ENCODE results near the gene TADA2B. TPM values are rescaled to one million over a fixed set of nuclear protein-coding genes. Genes with fewer than 3 reads are reported as not detected.
A peak's percentile ranks its signal among the peaks of the same experiment; 100 is the strongest.

Gene TADA2B
- polyA plus RNA-seq, 2 of the 4 experiments (the other 2 are of a cell fraction): 6.7 to 10.8 TPM

DNA sequence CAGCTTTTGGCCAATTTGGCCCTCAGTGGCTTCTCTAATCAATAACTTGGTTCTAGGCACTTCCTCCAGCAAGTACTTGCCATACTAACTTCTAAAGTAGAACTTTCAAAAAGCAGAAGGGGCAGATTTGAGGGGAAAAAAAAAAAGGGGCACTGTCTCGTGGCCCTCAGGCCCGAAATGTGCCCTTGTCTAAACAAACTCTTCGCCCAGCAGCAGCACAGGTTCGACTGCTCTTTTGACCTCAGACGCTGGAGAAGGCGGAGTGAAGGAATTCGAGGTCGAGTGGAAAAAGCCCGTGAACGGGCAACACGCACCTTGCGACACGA lies 23.9 kb downstream of the TADA2B start:
- ChIA-PET CTCF (interaction anchor here (0.7 to 6.3 kb wide), 6 partner anchors 10 to 584 kb away, joined by 3 to 39 read pairs (median 6); partner anchors contain the start of gene TADA2B), POLR2A (interaction anchor here (0.6 to 2.3 kb wide), 9 partner anchors 8 to 158 kb away, joined by 3 to 19 read pairs (median 6); partner anchors contain the start of genes TADA2B and TBC1D14)
- H3K4me3 ChIP-seq: peak overlapping the region; percentile 83
- no peak for FAIRE-seq
- ATAC-seq: no peak
- TF ChIP-seq RCOR1 (IDR thresholded peaks at IDR 0.05; ENCODE audit: low read depth, low read length) (no peak), HES2 (IDR thresholded peaks at IDR 0.05) (no peak), CHD2 (IDR thresholded peaks at IDR 0.05; ENCODE audit: low read length, partially characterized antibody) (no peak), FOSB (CRISPR knock-in tag; IDR thresholded peaks at IDR 0.05) (no peak), SMC3 (IDR thresholded peaks at IDR 0.05) (no peak)
- TF ChIP-seq, protein P1, sequence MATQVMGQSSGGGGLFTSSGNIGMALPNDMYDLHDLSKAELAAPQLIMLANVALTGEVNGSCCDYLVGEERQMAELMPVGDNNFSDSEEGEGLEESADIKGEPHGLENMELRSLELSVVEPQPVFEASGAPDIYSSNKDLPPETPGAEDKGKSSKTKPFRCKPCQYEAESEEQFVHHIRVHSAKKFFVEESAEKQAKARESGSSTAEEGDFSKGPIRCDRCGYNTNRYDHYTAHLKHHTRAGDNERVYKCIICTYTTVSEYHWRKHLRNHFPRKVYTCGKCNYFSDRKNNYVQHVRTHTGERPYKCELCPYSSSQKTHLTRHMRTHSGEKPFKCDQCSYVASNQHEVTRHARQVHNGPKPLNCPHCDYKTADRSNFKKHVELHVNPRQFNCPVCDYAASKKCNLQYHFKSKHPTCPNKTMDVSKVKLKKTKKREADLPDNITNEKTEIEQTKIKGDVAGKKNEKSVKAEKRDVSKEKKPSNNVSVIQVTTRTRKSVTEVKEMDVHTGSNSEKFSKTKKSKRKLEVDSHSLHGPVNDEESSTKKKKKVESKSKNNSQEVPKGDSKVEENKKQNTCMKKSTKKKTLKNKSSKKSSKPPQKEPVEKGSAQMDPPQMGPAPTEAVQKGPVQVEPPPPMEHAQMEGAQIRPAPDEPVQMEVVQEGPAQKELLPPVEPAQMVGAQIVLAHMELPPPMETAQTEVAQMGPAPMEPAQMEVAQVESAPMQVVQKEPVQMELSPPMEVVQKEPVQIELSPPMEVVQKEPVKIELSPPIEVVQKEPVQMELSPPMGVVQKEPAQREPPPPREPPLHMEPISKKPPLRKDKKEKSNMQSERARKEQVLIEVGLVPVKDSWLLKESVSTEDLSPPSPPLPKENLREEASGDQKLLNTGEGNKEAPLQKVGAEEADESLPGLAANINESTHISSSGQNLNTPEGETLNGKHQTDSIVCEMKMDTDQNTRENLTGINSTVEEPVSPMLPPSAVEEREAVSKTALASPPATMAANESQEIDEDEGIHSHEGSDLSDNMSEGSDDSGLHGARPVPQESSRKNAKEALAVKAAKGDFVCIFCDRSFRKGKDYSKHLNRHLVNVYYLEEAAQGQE (IDR thresholded peaks at IDR 0.05): no peak
- peak overlapping the region; percentile 86 to 97 for H3K27ac ChIP-seq
- H3K9me3 ChIP-seq: no peaks in the 10 kb centered on the region
- peak overlapping the region; percentile 90 for H3K4me2 ChIP-seq
- DNase-seq (ENCODE audit: low read depth in 1 of 2, low spot score in 1 of 2): no peak
- under 1% methylated on average over 12 of the region's 13 CpGs for WGBS (ENCODE audit: missing lambda C conversion rate)
- H3K4me1 ChIP-seq: peaks cover 19% of the 10 kb centered on the region; the same call in 2 of the 3 replicates

GRCh38 chr4:7067452-7068278 lies 24.5 kb downstream of the TADA2B start, which contains the start of gene GRPEL1:
GRPEL1 (minus strand) TSS chr4:7068064; CDS start chr4:7068032, 32 bp downstream.
- ChIA-PET CTCF (interaction anchor here (0.9 to 6.3 kb wide), 9 partner anchors 10 to 397 kb away, joined by 3 to 69 read pairs (median 4); no protein-coding TSS in a partner anchor), POLR2A (interaction anchor here (0.6 to 2.3 kb wide), 13 partner anchors 9 to 159 kb away, joined by 3 to 19 read pairs (median 6); partner anchors contain the start of genes TADA2B and TBC1D14)
- FAIRE-seq (peak; percentile 74), ATAC-seq (peak; percentile 94 to 97), DNase-seq (ENCODE audit: low read depth in 1 of 2, low spot score in 1 of 2) (peak; percentile 83 to 98)
- Histone ChIP-seq H3K4me2 (peak within 1 kb of the TSS; percentile 90), H3K27ac (peak within 1 kb of the TSS; percentile 86 to 97), H3K4me3 (peak within 1 kb of the TSS; percentile 83), H3K4me1 (peaks cover 19% of the 10 kb centered on the region; the same call in 2 of the 3 replicates), H3K9me3 (no peaks in the 10 kb centered on the region)
- WGBS (ENCODE audit: missing lambda C conversion rate): under 1% methylated on average over 33 of the region's 81 CpGs
- TF ChIP-seq BHLHE40 (IDR thresholded peaks at IDR 0.05; ENCODE audit: low read depth, low read length): no peak
- peak; percentile 67 for TF ChIP-seq KDM5A (IDR thresholded peaks at IDR 0.05)
- no peak for TF ChIP-seq NFE2L2 (conservative IDR thresholded peaks at IDR 0.05; ENCODE audit: low read length)
- TF ChIP-seq JUN (IDR thresholded peaks at IDR 0.05): peak; percentile 16 to 63; a peak in 2 of 5 replicates
- TF ChIP-seq, protein P2, sequence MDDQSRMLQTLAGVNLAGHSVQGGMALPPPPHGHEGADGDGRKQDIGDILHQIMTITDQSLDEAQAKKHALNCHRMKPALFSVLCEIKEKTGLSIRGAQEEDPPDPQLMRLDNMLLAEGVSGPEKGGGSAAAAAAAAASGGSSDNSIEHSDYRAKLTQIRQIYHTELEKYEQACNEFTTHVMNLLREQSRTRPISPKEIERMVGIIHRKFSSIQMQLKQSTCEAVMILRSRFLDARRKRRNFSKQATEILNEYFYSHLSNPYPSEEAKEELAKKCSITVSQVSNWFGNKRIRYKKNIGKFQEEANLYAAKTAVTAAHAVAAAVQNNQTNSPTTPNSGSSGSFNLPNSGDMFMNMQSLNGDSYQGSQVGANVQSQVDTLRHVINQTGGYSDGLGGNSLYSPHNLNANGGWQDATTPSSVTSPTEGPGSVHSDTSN (IDR thresholded peaks at IDR 0.05): peak; percentile 94
- no peak for TF ChIP-seq RFX5 (IDR thresholded peaks at IDR 0.05)
- TF ChIP-seq ZFP36 (IDR thresholded peaks at IDR 0.05; ENCODE audit: borderline replicate concordance, partially characterized antibody): no peak
- no peak for TF ChIP-seq POLR2AphosphoS2 (conservative IDR thresholded peaks at IDR 0.05; ENCODE audit: low read length)
- TF ChIP-seq FOSL2 (IDR thresholded peaks at IDR 0.05): no peak
- no peak for TF ChIP-seq FOSL2 (CRISPR knock-in tag; IDR thresholded peaks at IDR 0.05)
- TF ChIP-seq ZC3H11A (IDR thresholded peaks at IDR 0.05): no peak
- TF ChIP-seq HEYL (CRISPR knock-in tag; IDR thresholded peaks at IDR 0.05): no peak
- no peak for TF ChIP-seq SMC3 (IDR thresholded peaks at IDR 0.05)
- TF ChIP-seq, protein P3, sequence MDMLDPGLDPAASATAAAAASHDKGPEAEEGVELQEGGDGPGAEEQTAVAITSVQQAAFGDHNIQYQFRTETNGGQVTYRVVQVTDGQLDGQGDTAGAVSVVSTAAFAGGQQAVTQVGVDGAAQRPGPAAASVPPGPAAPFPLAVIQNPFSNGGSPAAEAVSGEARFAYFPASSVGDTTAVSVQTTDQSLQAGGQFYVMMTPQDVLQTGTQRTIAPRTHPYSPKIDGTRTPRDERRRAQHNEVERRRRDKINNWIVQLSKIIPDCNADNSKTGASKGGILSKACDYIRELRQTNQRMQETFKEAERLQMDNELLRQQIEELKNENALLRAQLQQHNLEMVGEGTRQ (IDR thresholded peaks at IDR 0.05): no peak
- TF ChIP-seq ZSCAN20 (CRISPR knock-in tag; IDR thresholded peaks at IDR 0.05): no peak
- TF ChIP-seq POLR2A (IDR thresholded peaks at IDR 0.05; ENCODE audit: low read length): peak; percentile 98
- no peak for TF ChIP-seq RARB (CRISPR knock-in tag; IDR thresholded peaks at IDR 0.05)
- TF ChIP-seq HOXB5 (CRISPR knock-in tag; IDR thresholded peaks at IDR 0.05): no peak
- TF ChIP-seq MAZ (IDR thresholded peaks at IDR 0.05; ENCODE audit: borderline replicate concordance, low read depth, low read length): no peak
- TF ChIP-seq FOSB (CRISPR knock-in tag; IDR thresholded peaks at IDR 0.05): no peak
- no peak for TF ChIP-seq CHD2 (IDR thresholded peaks at IDR 0.05; ENCODE audit: low read length, partially characterized antibody)
- no peak for TF ChIP-seq HOXB13 (CRISPR knock-in tag; IDR thresholded peaks at IDR 0.05; ENCODE audit: low read depth)
- TF ChIP-seq RNF2 (IDR thresholded peaks at IDR 0.05; ENCODE audit: borderline replicate concordance, low read depth): no peak
- TF ChIP-seq MAX (IDR thresholded peaks at IDR 0.05): peak; percentile 79
- TF ChIP-seq KDM1A (IDR thresholded peaks at IDR 0.05; ENCODE audit: low read depth): no peak
- TF ChIP-seq, protein P4, sequence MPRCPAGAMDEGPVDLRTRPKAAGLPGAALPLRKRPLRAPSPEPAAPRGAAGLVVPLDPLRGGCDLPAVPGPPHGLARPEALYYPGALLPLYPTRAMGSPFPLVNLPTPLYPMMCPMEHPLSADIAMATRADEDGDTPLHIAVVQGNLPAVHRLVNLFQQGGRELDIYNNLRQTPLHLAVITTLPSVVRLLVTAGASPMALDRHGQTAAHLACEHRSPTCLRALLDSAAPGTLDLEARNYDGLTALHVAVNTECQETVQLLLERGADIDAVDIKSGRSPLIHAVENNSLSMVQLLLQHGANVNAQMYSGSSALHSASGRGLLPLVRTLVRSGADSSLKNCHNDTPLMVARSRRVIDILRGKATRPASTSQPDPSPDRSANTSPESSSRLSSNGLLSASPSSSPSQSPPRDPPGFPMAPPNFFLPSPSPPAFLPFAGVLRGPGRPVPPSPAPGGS (IDR thresholded peaks at IDR 0.05): peak; percentile 59; the same call in 1 of the 3 replicates
- no peak for TF ChIP-seq EHF (CRISPR knock-in tag; IDR thresholded peaks at IDR 0.05)
- no peak for TF ChIP-seq ESRRA (IDR thresholded peaks at IDR 0.05; ENCODE audit: borderline replicate concordance, low read length)

All from A549 (cell line).